Uterus (tissue), 2 donors: ENCODE data around the gene AP2A2.

Experiments
- POLR2A ChIP-seq, 2 donors: fragments of 450-650 bp; IDR thresholded peaks; one replicate each; pipeline ENCODE4 v1.6.1; 2016; ENCODE audit warnings: antibody characterized with exemption in 2 of 2, mild to moderate bottlenecking in 1 of 2, moderate library complexity in 1 of 2
- TF ChIP-seq, protein P1 (sequence below), 4 experiments: fragments of 200-600 bp in 2 of 4; fragments of 450-650 bp in 2 of 4; sonication (generic) in 2 of 4; IDR thresholded peaks; one replicate each; pipeline ENCODE4 v1.5.1; 2016 to 2019; ENCODE audit warnings: antibody characterized with exemption in 4 of 4, mild to moderate bottlenecking in 2 of 4, moderate library complexity in 1 of 4

DNA sequence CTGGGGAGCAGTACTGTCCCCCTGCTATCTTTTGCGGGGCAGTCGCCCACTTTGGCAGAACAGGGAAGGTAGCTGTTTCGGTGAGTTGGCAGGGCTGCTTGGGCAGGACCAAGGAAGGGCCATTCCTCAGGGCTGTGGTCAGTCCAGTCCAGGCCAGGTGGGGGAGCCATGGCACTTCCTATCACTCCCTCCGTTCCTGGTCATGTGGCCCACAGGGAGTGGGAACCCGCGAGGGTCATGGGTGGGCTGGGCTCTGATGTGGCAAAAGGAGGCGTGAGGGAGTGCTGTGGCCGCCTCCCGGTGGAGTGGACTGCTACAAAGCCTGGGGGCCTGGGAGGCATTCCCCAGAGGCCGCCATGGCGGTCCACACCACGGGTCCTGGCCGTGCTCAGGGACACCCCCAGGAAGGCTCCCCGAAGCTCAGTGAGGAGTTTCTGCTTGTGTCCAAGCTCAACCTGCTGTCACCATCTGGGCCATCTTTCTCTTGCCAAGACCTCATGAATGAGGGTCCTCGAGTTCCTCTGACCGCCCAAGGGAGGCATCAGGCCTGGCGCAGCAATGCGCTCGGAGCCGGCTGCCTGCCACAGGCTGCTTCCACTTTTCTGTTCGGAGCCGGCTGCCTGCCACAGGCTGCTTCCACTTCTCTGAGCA lies 27.0 kb upstream of the AP2A2 start:
- TF ChIP-seq, protein P1, sequence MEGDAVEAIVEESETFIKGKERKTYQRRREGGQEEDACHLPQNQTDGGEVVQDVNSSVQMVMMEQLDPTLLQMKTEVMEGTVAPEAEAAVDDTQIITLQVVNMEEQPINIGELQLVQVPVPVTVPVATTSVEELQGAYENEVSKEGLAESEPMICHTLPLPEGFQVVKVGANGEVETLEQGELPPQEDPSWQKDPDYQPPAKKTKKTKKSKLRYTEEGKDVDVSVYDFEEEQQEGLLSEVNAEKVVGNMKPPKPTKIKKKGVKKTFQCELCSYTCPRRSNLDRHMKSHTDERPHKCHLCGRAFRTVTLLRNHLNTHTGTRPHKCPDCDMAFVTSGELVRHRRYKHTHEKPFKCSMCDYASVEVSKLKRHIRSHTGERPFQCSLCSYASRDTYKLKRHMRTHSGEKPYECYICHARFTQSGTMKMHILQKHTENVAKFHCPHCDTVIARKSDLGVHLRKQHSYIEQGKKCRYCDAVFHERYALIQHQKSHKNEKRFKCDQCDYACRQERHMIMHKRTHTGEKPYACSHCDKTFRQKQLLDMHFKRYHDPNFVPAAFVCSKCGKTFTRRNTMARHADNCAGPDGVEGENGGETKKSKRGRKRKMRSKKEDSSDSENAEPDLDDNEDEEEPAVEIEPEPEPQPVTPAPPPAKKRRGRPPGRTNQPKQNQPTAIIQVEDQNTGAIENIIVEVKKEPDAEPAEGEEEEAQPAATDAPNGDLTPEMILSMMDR (IDR thresholded peaks at IDR 0.05): no peak
- TF ChIP-seq POLR2A (IDR thresholded peaks at IDR 0.05): no peak
